HG03135 (cell line): Measurements from ENCODE around the gene PRKAG2.

ENCODE experiments used
- ATAC-seq: cut with Tn5 transposase; IDR thresholded peaks from one replicate; pipeline ENCODE4 v1.9.1; 2021; ENCODE audit warnings: mild to moderate bottlenecking, moderate library complexity; ENCODE audit not compliant: unreplicated experiment

PRKAG2 gene

GRCh38 chr7:151821226-151821625 is 55.7 kb downstream of the PRKAG2 start:
- ATAC-seq, result no peak

GRCh38 chr7:151820491-151821105 is 56.3 kb downstream of the PRKAG2 start:
- ATAC-seq, result no peak

- ATAC-seq, result no peak
These were observed 57.0 kb downstream of the PRKAG2 start for GRCh38 chr7:151819866-151820265.

- ATAC-seq, result no peak
These were observed 58.0 kb downstream of the PRKAG2 start for GRCh38 chr7:151818674-151819519.

- no peak for ATAC-seq
These were observed 58.8 kb downstream of the PRKAG2 start for GRCh38 chr7:151817981-151818673.

GRCh38 chr7:151817315-151817690 is 59.6 kb downstream of the PRKAG2 start:
- no peak for ATAC-seq

GRCh38 chr7:151816562-151817314 is 60.2 kb downstream of the PRKAG2 start:
- no peak for ATAC-seq

- no peak for ATAC-seq
These were observed 61.5 kb downstream of the PRKAG2 start for GRCh38 chr7:151815419-151815818.

GRCh38 chr7:151814400-151815009 is 62.4 kb downstream of the PRKAG2 start:
- no peak for ATAC-seq

- no peak for ATAC-seq
These were observed 62.9 kb downstream of the PRKAG2 start for GRCh38 chr7:151813997-151814396.

GRCh38 chr7:151813445-151813844 is 63.5 kb downstream of the PRKAG2 start:
- ATAC-seq, result no peak

GRCh38 chr7:151812967-151813366 is 63.9 kb downstream of the PRKAG2 start:
- no peak for ATAC-seq

- no peak for ATAC-seq
These were observed 66.3 kb downstream of the PRKAG2 start for GRCh38 chr7:151810441-151811232.

- ATAC-seq, result no peak
These were observed 67.1 kb downstream of the PRKAG2 start for GRCh38 chr7:151809864-151810170.

GRCh38 chr7:151809146-151809863 is 67.6 kb downstream of the PRKAG2 start:
- ATAC-seq, result no peak

GRCh38 chr7:151808400-151809145 is 68.3 kb downstream of the PRKAG2 start:
- no peak for ATAC-seq

GRCh38 chr7:151807846-151808245 is 69.1 kb downstream of the PRKAG2 start:
- ATAC-seq, result no peak

GRCh38 chr7:151806952-151807775 is 69.8 kb downstream of the PRKAG2 start:
- ATAC-seq, result no peak
